H1 (cell line): ENCODE data around the gene ORC3. TPM values are rescaled to one million over a fixed set of nuclear protein-coding genes. Genes with fewer than 3 reads are reported as not detected.

ENCODE experiments used
- CTCF ChIA-PET: fragments of 300-600 bp; sonication (Branson Sonifier 250); formaldehyde crosslinking; loops from one replicate; lab custom pipeline; 2021; ENCODE audit not compliant: partially characterized antibody; lab: Charles Lee
- POLR2A ChIA-PET: fragments of 300-600 bp; sonication (Branson Sonifier 250); formaldehyde crosslinking; loops from one replicate; lab custom pipeline; 2021; ENCODE audit warnings: inconsistent platforms; ENCODE audit not compliant: partially characterized antibody; lab: Charles Lee
- DNase-seq, 2 experiments: peaks; one replicate each; pipeline versions ENCODE4 v3.0.0 to v3.0.0-alpha.2; 2010 to 2022; ENCODE audit warnings: low spot score in 2 of 2, low read depth in 1 of 2, mixed read lengths in 1 of 2
- FAIRE-seq: peaks from 2 replicates; lab custom pipeline; 2011; peaks lifted over from hg19 to GRCh38; lab: Jason Lieb, UNC
- H2AFZ ChIP-seq: 2 replicates; pipeline ENCODE4 v1.8.1; 2012; ENCODE audit warnings: low read length, inconsistent platforms
- H2AK5ac ChIP-seq: 2 replicates; pipeline ENCODE4 v1.6.1; 2013; ENCODE audit warnings: low read depth, low read length
- H2BK120ac ChIP-seq: replicated peaks from 2 replicates; pipeline ENCODE3; 2013; ENCODE audit warnings: low read depth, low read length, inconsistent platforms
- H2BK12ac ChIP-seq: 2 replicates; pipeline ENCODE4 v1.6.1; 2013; ENCODE audit warnings: low read depth, low read length
- H2BK15ac ChIP-seq: 2 replicates; pipeline ENCODE4 v1.6.1; 2013; ENCODE audit warnings: low read length
- H2BK20ac ChIP-seq: 2 replicates; pipeline ENCODE4 v1.6.1; 2013; ENCODE audit warnings: low read length
- H2BK5ac ChIP-seq: 2 replicates; pipeline ENCODE4 v1.6.1; 2013; ENCODE audit warnings: low read depth, low read length
- H3K14ac ChIP-seq: 2 replicates; pipeline ENCODE4 v1.6.1; 2013; ENCODE audit warnings: inconsistent platforms; ENCODE audit not compliant: insufficient read length
- H3K18ac ChIP-seq: 2 replicates; pipeline ENCODE4 v1.6.1; 2013; ENCODE audit warnings: low read length; ENCODE audit errors: extremely low read depth
- H3K23ac ChIP-seq: 2 replicates; pipeline ENCODE4 v1.6.1; 2013; ENCODE audit warnings: inconsistent platforms; ENCODE audit not compliant: insufficient read length
- H3K23me2 ChIP-seq: 2 replicates; pipeline ENCODE4 v1.6.1; 2013; ENCODE audit warnings: low read depth, low read length
- H3K27ac ChIP-seq: 2 replicates; pipeline ENCODE4 v1.6.1; 2011; ENCODE audit warnings: low read depth, low read length, inconsistent platforms
- H3K27me3 ChIP-seq, 4 experiments: replicated peaks in 1 of 4; 1 replicate in 1 of 4; 2 replicates in 3 of 4; pipeline versions ENCODE4 v1.6.1 to v1.8.1; 2011 to 2013; ENCODE audit warnings: low read length in 3 of 4, mild to moderate bottlenecking in 3 of 4, inconsistent platforms in 2 of 4, mixed read lengths in 2 of 4, moderate library complexity in 1 of 4; ENCODE audit not compliant: control insufficient read depth in 3 of 4, insufficient read depth in 3 of 4; ENCODE audit errors: extremely low read depth in 1 of 4
- H3K36me3 ChIP-seq, 4 experiments: 2 replicates each; pipeline versions ENCODE4 v1.6.1 to v1.8.1; 2011 to 2013; ENCODE audit warnings: mild to moderate bottlenecking in 4 of 4, low read length in 3 of 4, moderate library complexity in 2 of 4, control low read depth in 1 of 4, inconsistent platforms in 1 of 4; ENCODE audit not compliant: insufficient read depth in 4 of 4, control insufficient read depth in 2 of 4
- H3K4ac ChIP-seq: replicated peaks from 2 replicates; pipeline ENCODE3; 2013; ENCODE audit warnings: low read length, low read depth, mixed read lengths, inconsistent platforms; ENCODE audit not compliant: insufficient read length
- H3K4me1 ChIP-seq, 4 experiments: replicated peaks in 1 of 4; 1 replicate in 1 of 4; 2 replicates in 3 of 4; pipeline versions ENCODE4 v1.6.1 to v1.8.1; 2011 to 2013; ENCODE audit warnings: low read length in 3 of 4, inconsistent platforms in 2 of 4, mixed read lengths in 1 of 4; ENCODE audit not compliant: insufficient read depth in 4 of 4, control insufficient read depth in 3 of 4
- H3K4me2 ChIP-seq, 2 experiments: 2 replicates each; pipeline versions ENCODE4 v1.6.1 to v1.8.1; 2011 to 2013; ENCODE audit warnings: low read depth in 2 of 2, low read length in 2 of 2, control low read depth in 1 of 2, inconsistent platforms in 1 of 2, mild to moderate bottlenecking in 1 of 2; ENCODE audit not compliant: insufficient read depth in 1 of 2
- H3K4me3 ChIP-seq, 4 experiments: fragments of 200-600, 300-600 bp in 1 of 4; sonication (generic), shearing (Covaris generic), sonication (Bioruptor Twin) in 1 of 4; 2 replicates each; pipeline versions ENCODE4 v1.5.1 to v1.8.1; 2011 to 2016; ENCODE audit warnings: low read length in 4 of 4, low read depth in 3 of 4, control low read depth in 2 of 4, inconsistent platforms in 2 of 4, mild to moderate bottlenecking in 2 of 4, mixed read lengths in 1 of 4, moderate library complexity in 1 of 4; ENCODE audit not compliant: insufficient read depth in 2 of 4; ENCODE audit errors: extremely low read depth in 1 of 4
- H3K56ac ChIP-seq: replicated peaks from 2 replicates; pipeline ENCODE3; 2013; ENCODE audit warnings: low read depth, mild to moderate bottlenecking, mixed read lengths, low read length, inconsistent platforms; ENCODE audit not compliant: insufficient read length
- H3K79me1 ChIP-seq: 2 replicates; pipeline ENCODE4 v1.6.1; 2013; ENCODE audit warnings: low read depth, low read length, control low read depth
- H3K79me2 ChIP-seq, 2 experiments: 2 replicates each; pipeline versions ENCODE4 v1.6.1 to v1.8.1; 2012 to 2013; ENCODE audit warnings: low read length in 2 of 2, mild to moderate bottlenecking in 2 of 2, inconsistent platforms in 1 of 2; ENCODE audit not compliant: insufficient read depth in 2 of 2, control insufficient read depth in 1 of 2
- H3K9ac ChIP-seq, 4 experiments: replicated peaks in 1 of 4; 1 replicate in 1 of 4; 2 replicates in 3 of 4; pipeline versions ENCODE4 v1.6.1 to v1.8.1; 2011 to 2013; ENCODE audit warnings: low read depth in 3 of 4, low read length in 3 of 4, control low read depth in 2 of 4, mild to moderate bottlenecking in 2 of 4, moderate library complexity in 2 of 4, inconsistent platforms in 1 of 4; ENCODE audit errors: extremely low read depth in 1 of 4
- H3K9me3 ChIP-seq, 2 experiments: 2 replicates each; pipeline versions ENCODE4 v1.6.1 to v1.8.1; 2012 to 2013; ENCODE audit warnings: mild to moderate bottlenecking in 2 of 2, moderate library complexity in 2 of 2, control low read depth in 1 of 2, inconsistent platforms in 1 of 2, low read depth in 1 of 2, low read length in 1 of 2, mixed read lengths in 1 of 2; ENCODE audit not compliant: insufficient read depth in 2 of 2
- H4K20me1 ChIP-seq, 2 experiments: replicated peaks in 1 of 2; 2 replicates each; pipeline versions ENCODE3 to v1.8.1; 2011 to 2013; ENCODE audit warnings: inconsistent platforms in 2 of 2, low read length in 2 of 2, mild to moderate bottlenecking in 1 of 2; ENCODE audit not compliant: insufficient read depth in 2 of 2, control insufficient read depth in 1 of 2
- H4K5ac ChIP-seq: 2 replicates; pipeline ENCODE4 v1.6.1; 2013; ENCODE audit warnings: low read length, low read depth, mixed read lengths, inconsistent platforms; ENCODE audit not compliant: insufficient read length
- H4K8ac ChIP-seq: 2 replicates; pipeline ENCODE4 v1.8.0; 2013; ENCODE audit warnings: mild to moderate bottlenecking, moderate library complexity, low read length, inconsistent platforms; ENCODE audit not compliant: insufficient read depth; ENCODE audit errors: extremely low read depth
- H4K91ac ChIP-seq: replicated peaks from 2 replicates; pipeline ENCODE3; 2013; ENCODE audit warnings: low read length, mixed read lengths, inconsistent platforms; ENCODE audit not compliant: insufficient read length
- CBX5 ChIP-seq: fragments of 300-800, 300-1000 bp; sonication (generic); IDR thresholded peaks from 2 replicates; pipeline ENCODE4 v1.7.1; 2016; ENCODE audit warnings: antibody characterized with exemption, low read length, low read depth
- HDAC6 ChIP-seq: IDR thresholded peaks from one replicate; pipeline ENCODE4 v1.7.1; 2012; ENCODE audit warnings: low read depth, mild to moderate bottlenecking, inconsistent platforms, low read length, moderate library complexity
- KDM4A ChIP-seq: IDR thresholded peaks from one replicate; pipeline ENCODE4 v1.7.1; 2012; ENCODE audit warnings: low read depth, mild to moderate bottlenecking, moderate library complexity, low read length, inconsistent platforms; ENCODE audit not compliant: severe bottlenecking
- MAFK ChIP-seq: IDR thresholded peaks from 2 replicates; pipeline ENCODE4 v1.6.1; 2012; ENCODE audit warnings: low read depth, mild to moderate bottlenecking, improper control_type of control experiment, low read length
- RAD21 ChIP-seq, 2 experiments: IDR thresholded peaks in 1 of 2; conservative IDR thresholded peaks in 1 of 2; 2 replicates each; pipeline ENCODE4 v1.6.1; 2011; ENCODE audit warnings: low read depth in 2 of 2, low read length in 2 of 2, improper control_type of control experiment in 1 of 2, inconsistent platforms in 1 of 2, mild to moderate bottlenecking in 1 of 2, moderate library complexity in 1 of 2
- RXRA ChIP-seq: IDR thresholded peaks from 2 replicates; pipeline ENCODE4 v1.6.1; 2011; ENCODE audit warnings: low read depth, mild to moderate bottlenecking, low read length, moderate library complexity; ENCODE audit not compliant: insufficient read depth
- SIN3A ChIP-seq, 2 experiments: IDR thresholded peaks in 1 of 2; conservative IDR thresholded peaks in 1 of 2; 2 replicates each; pipeline ENCODE4 v1.6.1; 2011 to 2012; ENCODE audit warnings: low read length in 2 of 2, improper control_type of control experiment in 1 of 2, low read depth in 1 of 2, mild to moderate bottlenecking in 1 of 2
- SRF ChIP-seq: IDR thresholded peaks from 2 replicates; pipeline ENCODE4 v1.6.1; 2011; ENCODE audit warnings: mild to moderate bottlenecking, low read depth, low read length, moderate library complexity
- TCF12 ChIP-seq: IDR thresholded peaks from 2 replicates; pipeline ENCODE4 v1.6.1; 2011; ENCODE audit warnings: low read depth, mild to moderate bottlenecking, low read length
- YY1 ChIP-seq: IDR thresholded peaks from 2 replicates; pipeline ENCODE4 v1.6.1; 2011; ENCODE audit warnings: low read depth, mild to moderate bottlenecking, low read length
- WGBS, 2 experiments: shearing (Covaris generic) in 1 of 2; methylation state at CpG; one replicate each; pipeline versions ENCODE4 v1.1.6 to v1.1.7; 2013 to 2015; ENCODE audit warnings: low lambda C conversion rate in 2 of 2, mixed read lengths in 2 of 2, inconsistent platforms in 1 of 2, low coverage in 1 of 2, missing lambda C conversion rate in 1 of 2; ENCODE audit not compliant: insufficient replicate concordance in 2 of 2, insufficient coverage in 1 of 2, insufficient read length in 1 of 2; ENCODE audit errors: extremely low coverage in 1 of 2, missing lambda C conversion rate in 1 of 2; 5-methylcytosine and 5-hydroxymethylcytosine counted together
- polyA plus RNA-seq, 7 experiments: library from polyadenylated mRNA; depleted of rRNA in 3 of 7; stranded (reverse) in 5 of 7; unstranded in 2 of 7; fragments of >200 nt in 5 of 7; fragments of 200-250 nt in 2 of 7; gene quantifications; 1 replicate in 5 of 7; 2 replicates in 1 of 7; 4 replicates in 1 of 7; pipeline versions ENCODE4 v1.2.1 to v1.2.3, GENCODE V29; 2011 to 2013; ENCODE audit warnings: missing spikeins in 2 of 7, mixed read lengths in 2 of 7
- total RNA-seq: library from RNA; stranded (reverse); fragmentation: NEBNext Ultra II Directional; extraction: Animal tissue kit (Norgen Biotek cat#: 25700); gene quantifications from 2 replicates; pipeline ENCODE4 v1.2.1, GENCODE V29; 2021
- TF ChIP-seq, protein P1 (sequence below): IDR thresholded peaks from 2 replicates; pipeline ENCODE4 v1.6.1; 2012; ENCODE audit warnings: inconsistent platforms

Gene ORC3
- total and polyA plus RNA-seq, 2 of the 8 experiments (the other 6 are each of a cell fraction or from before 2014, with no cell fraction given) = 35.9 to 60.9 TPM

- no peak for FAIRE-seq
- no peaks in the 10 kb centered on the region for H3K27me3 ChIP-seq
- H4K5ac ChIP-seq = no peak overlapping the region
- H3K9me3 ChIP-seq = no peaks in the 10 kb centered on the region
- peak overlapping the region; percentile 92 to 100 (median 99) for H3K9ac ChIP-seq
- peak overlapping the region; percentile 99 for H2BK5ac ChIP-seq
- peak overlapping the region; percentile 94 for H4K91ac ChIP-seq
- H3K14ac ChIP-seq = no peak overlapping the region
- no peaks in the 10 kb centered on the region; the same call in 1 of the 2 replicates for H3K79me1 ChIP-seq
- peak overlapping the region; percentile 50 for H2BK120ac ChIP-seq
- no peak overlapping the region for H3K23ac ChIP-seq
- DNase-seq = no peak
- H3K18ac ChIP-seq = peak overlapping the region; percentile 99; the same call in 1 of the 2 replicates
- no peak overlapping the region for H2BK15ac ChIP-seq
- peak overlapping the region; percentile 84; the same call in 1 of the 2 replicates for H4K8ac ChIP-seq
- H3K79me2 ChIP-seq = peaks cover 37 to 86% of the 10 kb centered on the region in 2 experiments
- peak overlapping the region; percentile 63 to 91 for H3K4me2 ChIP-seq
- WGBS, 2 experiments = 3% methylated on average over 11 of the region's 11 CpGs; no CpG with 5 or more reads in 1 of the 2 experiments
- H3K23me2 ChIP-seq = peaks cover 14% of the 10 kb centered on the region
- H2BK20ac ChIP-seq = no peak overlapping the region
- peak overlapping the region; percentile 89; the same call in 1 of the 2 replicates for H2BK12ac ChIP-seq
- H3K27ac ChIP-seq = peak overlapping the region; percentile 94
- POLR2A ChIA-PET = interaction anchor here (1.3 to 4.1 kb wide), 7 partner anchors 9 to 112 kb away, joined by 3 to 30 read pairs (median 5); partner anchors contain the start of gene AKIRIN2
- H3K56ac ChIP-seq = peak overlapping the region; percentile 63
- CTCF ChIA-PET = no interaction called here
- H3K4me1 ChIP-seq = peaks cover 0 to 3% (median 1%) of the 10 kb centered on the region in 4 experiments; a peak in 2 of 7 replicates
- no peaks in the 10 kb centered on the region for H4K20me1 ChIP-seq
- H3K4ac ChIP-seq = no peak overlapping the region
- H2AK5ac ChIP-seq = peak overlapping the region; percentile 79; the same call in 1 of the 2 replicates
- peaks cover 0 to 24% (median 7%) of the 10 kb centered on the region in 4 experiments; a peak in 5 of 8 replicates for H3K36me3 ChIP-seq
- H2AFZ ChIP-seq = 0 out of 2 replicates have a peak overlapping the region, but pooled peaks have one; percentile 53
- H3K4me3 ChIP-seq = peak overlapping the region; percentile 90 to 100 (median 98)
- TF ChIP-seq YY1 (no peak), SIN3A (conservative IDR thresholded peaks at IDR 0.05 in 1 of 2, IDR thresholded peaks at IDR 0.05 in 1 of 2; ENCODE audit: low read depth in 1 of 2, low read length in 2 of 2) (0 out of 4 replicates have a peak, but pooled peaks of 1 of the 2 experiments have one; percentile 9), SRF (no peak), KDM4A (peak; percentile 1), TCF12 (no peak), MAFK (no peak), RXRA (no peak), HDAC6 (no peak), RAD21 (IDR thresholded peaks at IDR 0.05 in 1 of 2, conservative IDR thresholded peaks at IDR 0.05 in 1 of 2; ENCODE audit: low read depth in 2 of 2, low read length in 2 of 2) (no peak), CBX5 (no peak)
- TF ChIP-seq, protein P1, sequence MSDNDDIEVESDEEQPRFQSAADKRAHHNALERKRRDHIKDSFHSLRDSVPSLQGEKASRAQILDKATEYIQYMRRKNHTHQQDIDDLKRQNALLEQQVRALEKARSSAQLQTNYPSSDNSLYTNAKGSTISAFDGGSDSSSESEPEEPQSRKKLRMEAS = no peak
Observed at GRCh38 chr6:87590417-87590880, 514 bp downstream of the ORC3 start.
